ENCODE data around the gene SPARC.

Gene SPARC

GRCh38 chr5:151637676-151638075, 49.0 kb downstream of the SPARC start (continued):
- TF ChIP-seq CREB5 (CRISPR knock-in tag; IDR thresholded peaks at IDR 0.05; ENCODE audit: low read depth): no peak
- TF ChIP-seq ZNF8 (CRISPR knock-in tag; IDR thresholded peaks at IDR 0.05): no peak
- no peak for TF ChIP-seq TOX (CRISPR knock-in tag; IDR thresholded peaks at IDR 0.05; ENCODE audit: borderline replicate concordance)
- TF ChIP-seq ZFP3 (CRISPR knock-in tag; IDR thresholded peaks at IDR 0.05): no peak
- TF ChIP-seq CSRNP3 (CRISPR knock-in tag; IDR thresholded peaks at IDR 0.05): no peak
- no peak for TF ChIP-seq ZFP30 (CRISPR knock-in tag; IDR thresholded peaks at IDR 0.05)

- TF ChIP-seq POU6F1 (CRISPR knock-in tag; IDR thresholded peaks at IDR 0.05; ENCODE audit: borderline replicate concordance, low read depth): no peak
- no peak for TF ChIP-seq TCF4 (CRISPR knock-in tag; IDR thresholded peaks at IDR 0.05; ENCODE audit: borderline replicate concordance)
- no peak for TF ChIP-seq PPARA (CRISPR knock-in tag; IDR thresholded peaks at IDR 0.05; ENCODE audit: borderline replicate concordance)
- no peak for TF ChIP-seq TOX (CRISPR knock-in tag; IDR thresholded peaks at IDR 0.05; ENCODE audit: borderline replicate concordance)
- TF ChIP-seq TSHZ2 (CRISPR knock-in tag; IDR thresholded peaks at IDR 0.05): no peak
- no peak for ATAC-seq
Measured at GRCh38 chr5:151633892-151634291, 52.8 kb downstream of the SPARC start.

- ATAC-seq: no peak
Measured at GRCh38 chr5:151632941-151633340, 53.8 kb downstream of the SPARC start.

GRCh38 chr5:151632524-151632923, 54.2 kb downstream of the SPARC start:
- no peak for TF ChIP-seq ZFP3 (CRISPR knock-in tag; IDR thresholded peaks at IDR 0.05)
- no peak for TF ChIP-seq PPARA (CRISPR knock-in tag; IDR thresholded peaks at IDR 0.05; ENCODE audit: borderline replicate concordance)
- no peak for TF ChIP-seq ZNF70 (CRISPR knock-in tag; IDR thresholded peaks at IDR 0.05)
- no peak for ATAC-seq

More at GRCh38 chr5:151632941-151633340, 53.8 kb downstream of the SPARC start:
- TF ChIP-seq PATZ1 (CRISPR knock-in tag; IDR thresholded peaks at IDR 0.05; ENCODE audit: borderline replicate concordance) (no peak), BACH2 (CRISPR knock-in tag; IDR thresholded peaks at IDR 0.05; ENCODE audit: borderline replicate concordance) (no peak), ZNF70 (CRISPR knock-in tag; IDR thresholded peaks at IDR 0.05) (no peak), TCF4 (CRISPR knock-in tag; IDR thresholded peaks at IDR 0.05; ENCODE audit: borderline replicate concordance) (no peak), GLIS3 (CRISPR knock-in tag; IDR thresholded peaks at IDR 0.05) (no peak), ARNTL (CRISPR knock-in tag; IDR thresholded peaks at IDR 0.05; ENCODE audit: borderline replicate concordance, low read depth) (no peak)

GRCh38 chr5:151631941-151632340, 54.8 kb downstream of the SPARC start:
- TF ChIP-seq TCF4 (CRISPR knock-in tag; IDR thresholded peaks at IDR 0.05; ENCODE audit: borderline replicate concordance): no peak
- no peak for ATAC-seq
